NCI-H526 treated with DMSO at 0.1 percent for 48 hours (cell line): ENCODE data around the gene CHRNA5.

Source experiments
- DNase-seq: peaks from one replicate; lab custom pipeline; 2025; lab: John Stamatoyannopoulos, UW

Gene CHRNA5

GRCh38 chr15:78640527-78641101, 75.3 kb downstream of the CHRNA5 start:
- DNase-seq: no peak

- DNase-seq: no peak
Measured at GRCh38 chr15:78641102-78641748, 75.9 kb downstream of the CHRNA5 start, which contains the start of gene CHRNB4. TSS of gene CHRNB4 (minus strand) at chr15:78641210. CDS start at chr15:78641133, 77 bp downstream.

- no peak for DNase-seq
Measured at GRCh38 chr15:78641749-78642275, 76.5 kb downstream of the CHRNA5 start.

GRCh38 chr15:78642331-78642730, 77.0 kb downstream of the CHRNA5 start:
- no peak for DNase-seq
